Measurements from ENCODE around the gene THADA.
A peak's percentile ranks its signal among the peaks of the same experiment; 100 is the strongest.

Gene THADA

DNA sequence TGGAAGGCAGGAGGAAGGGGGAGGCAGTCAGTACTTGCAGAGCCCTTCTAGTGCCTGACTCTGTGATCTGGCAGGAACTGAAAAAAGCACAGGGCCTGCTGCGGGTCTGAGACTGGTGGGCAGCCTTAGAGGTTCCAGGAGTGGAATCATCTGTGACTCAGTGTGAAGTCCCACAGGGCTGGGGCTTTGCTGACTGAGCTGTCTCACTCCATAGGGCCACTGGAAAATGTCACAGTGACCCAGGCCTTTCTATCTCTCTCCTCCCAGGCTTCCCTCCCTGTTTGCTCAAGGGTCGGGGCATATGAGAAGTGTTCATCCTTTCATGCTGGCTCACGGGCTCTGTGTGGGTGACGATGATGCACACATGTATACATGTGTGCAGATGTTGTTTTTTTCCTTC lies 322.3 kb downstream of the THADA start:
- DNase-seq (ENCODE audit: low read depth): no peak
- H3K4me3 ChIP-seq (ENCODE audit: control insufficient read depth, low read depth, low read length): no peak overlapping the region
- TF ChIP-seq, protein P1, sequence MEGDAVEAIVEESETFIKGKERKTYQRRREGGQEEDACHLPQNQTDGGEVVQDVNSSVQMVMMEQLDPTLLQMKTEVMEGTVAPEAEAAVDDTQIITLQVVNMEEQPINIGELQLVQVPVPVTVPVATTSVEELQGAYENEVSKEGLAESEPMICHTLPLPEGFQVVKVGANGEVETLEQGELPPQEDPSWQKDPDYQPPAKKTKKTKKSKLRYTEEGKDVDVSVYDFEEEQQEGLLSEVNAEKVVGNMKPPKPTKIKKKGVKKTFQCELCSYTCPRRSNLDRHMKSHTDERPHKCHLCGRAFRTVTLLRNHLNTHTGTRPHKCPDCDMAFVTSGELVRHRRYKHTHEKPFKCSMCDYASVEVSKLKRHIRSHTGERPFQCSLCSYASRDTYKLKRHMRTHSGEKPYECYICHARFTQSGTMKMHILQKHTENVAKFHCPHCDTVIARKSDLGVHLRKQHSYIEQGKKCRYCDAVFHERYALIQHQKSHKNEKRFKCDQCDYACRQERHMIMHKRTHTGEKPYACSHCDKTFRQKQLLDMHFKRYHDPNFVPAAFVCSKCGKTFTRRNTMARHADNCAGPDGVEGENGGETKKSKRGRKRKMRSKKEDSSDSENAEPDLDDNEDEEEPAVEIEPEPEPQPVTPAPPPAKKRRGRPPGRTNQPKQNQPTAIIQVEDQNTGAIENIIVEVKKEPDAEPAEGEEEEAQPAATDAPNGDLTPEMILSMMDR (IDR thresholded peaks at IDR 0.05; ENCODE audit: control insufficient read depth, insufficient read depth, low read depth, low read length, missing control alignments): no peak

DNA sequence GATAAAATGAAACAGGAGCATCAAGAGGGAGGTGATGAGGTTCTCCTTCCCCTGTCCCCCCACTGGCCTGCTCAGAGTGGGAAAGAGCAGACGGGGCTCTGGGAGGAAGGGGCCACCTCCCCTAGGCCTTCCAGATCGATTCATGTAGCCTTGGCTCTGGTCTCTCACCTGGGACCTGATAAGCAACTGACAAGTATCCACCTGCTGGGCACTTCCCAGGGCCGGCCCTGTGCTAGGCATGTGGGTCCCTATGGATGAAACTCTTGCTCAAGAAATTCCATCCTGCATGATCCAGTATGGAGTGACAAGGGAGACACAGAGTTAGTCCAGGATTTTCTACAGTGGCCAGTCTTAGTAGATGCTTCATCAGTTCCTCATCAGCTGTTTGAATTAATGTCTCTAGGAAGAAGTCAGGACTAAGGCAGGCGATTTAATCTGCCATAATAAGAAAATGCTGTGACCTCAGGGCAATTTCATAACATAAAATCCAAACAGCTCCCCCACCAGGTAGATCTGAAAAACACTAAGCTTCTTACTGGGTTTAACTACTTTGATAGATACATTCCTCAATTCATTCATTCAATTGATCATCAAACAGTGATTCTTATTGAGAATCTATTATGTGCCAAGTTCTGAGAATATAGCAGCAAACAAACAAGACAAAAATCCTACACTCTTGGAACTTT lies 324.8 kb downstream of the THADA start:
- DNase-seq (ENCODE audit: low read depth): no peak
- no peak overlapping the region for H3K4me3 ChIP-seq (ENCODE audit: control insufficient read depth, low read depth, low read length)
- TF ChIP-seq, protein P1 (IDR thresholded peaks at IDR 0.05; ENCODE audit: control insufficient read depth, insufficient read depth, low read depth, low read length, missing control alignments): no peak

DNA sequence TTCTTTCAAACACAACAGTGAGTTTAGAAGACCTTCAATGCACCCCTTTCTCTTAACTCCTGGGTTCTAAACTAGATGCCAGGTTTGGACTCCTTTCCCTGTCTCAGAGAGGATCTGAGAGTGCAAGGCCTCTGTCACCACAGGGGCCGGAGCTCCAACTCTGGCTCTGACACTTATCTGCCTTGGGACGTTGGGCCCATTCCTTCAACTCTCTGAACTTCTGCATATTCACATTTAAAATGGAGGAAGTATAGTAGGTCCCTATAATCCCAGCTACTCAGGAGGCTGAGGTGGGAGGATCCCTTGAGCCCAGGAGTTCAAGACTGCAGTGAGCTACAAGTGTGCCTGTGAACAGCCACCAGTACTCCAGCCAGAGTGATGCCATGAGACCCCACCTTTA lies 325.4 kb downstream of the THADA start:
- TF ChIP-seq, protein P1 (IDR thresholded peaks at IDR 0.05; ENCODE audit: control insufficient read depth, insufficient read depth, low read depth, low read length, missing control alignments): no peak
- no peak overlapping the region for H3K4me3 ChIP-seq (ENCODE audit: control insufficient read depth, low read depth, low read length)
- no peak for DNase-seq (ENCODE audit: low read depth)

DNA sequence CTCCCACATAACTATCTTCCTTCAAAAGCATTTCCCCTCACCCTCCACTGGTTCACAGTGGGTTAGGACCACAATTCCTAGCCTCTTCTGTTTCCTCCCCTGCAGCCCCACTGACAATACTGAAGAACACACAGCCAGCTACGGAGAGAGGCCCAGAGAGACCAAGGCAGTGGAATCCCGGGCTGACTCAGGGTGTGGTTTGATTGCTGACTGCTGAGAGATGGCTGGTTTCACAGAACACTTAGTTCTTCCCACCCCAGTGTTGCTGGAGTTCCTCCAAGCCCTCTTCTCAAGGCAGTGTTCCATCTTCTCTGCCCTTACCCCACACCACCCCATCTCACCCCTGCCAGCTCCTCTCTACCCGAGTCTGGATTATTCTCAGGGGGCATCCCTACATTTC lies 326.1 kb downstream of the THADA start:
- no peak overlapping the region for H3K4me3 ChIP-seq (ENCODE audit: control insufficient read depth, low read depth, low read length)
- peak; percentile 46 for DNase-seq (ENCODE audit: low read depth)
- TF ChIP-seq, protein P1 (IDR thresholded peaks at IDR 0.05; ENCODE audit: control insufficient read depth, insufficient read depth, low read depth, low read length, missing control alignments): no peak

DNA sequence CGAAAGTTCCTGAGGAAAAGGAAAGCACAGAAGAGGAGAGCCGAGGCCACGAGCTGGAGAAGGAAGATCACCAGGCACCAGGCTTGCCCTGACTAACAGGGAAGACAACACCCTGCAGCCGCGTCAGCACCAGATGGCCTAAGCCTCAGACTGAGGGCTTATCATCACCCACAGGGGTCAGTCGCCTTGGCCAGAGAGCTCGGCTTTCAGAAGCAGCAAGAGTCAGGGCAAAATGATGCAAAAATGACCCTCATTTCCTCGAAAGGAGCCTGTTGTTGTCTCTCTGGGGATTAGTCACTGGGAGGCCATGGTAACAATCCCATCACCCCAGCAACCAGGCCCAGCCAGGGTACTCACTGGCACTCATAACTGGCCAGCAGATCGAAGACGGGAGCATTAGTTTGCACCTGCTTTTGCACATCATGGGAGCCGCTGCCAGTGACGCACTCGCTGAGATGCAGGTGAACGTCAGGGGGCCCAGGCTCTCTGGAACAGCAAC lies 326.7 kb downstream of the THADA start:
- TF ChIP-seq, protein P1 (IDR thresholded peaks at IDR 0.05; ENCODE audit: control insufficient read depth, insufficient read depth, low read depth, low read length, missing control alignments): peak; percentile 39
- peak; percentile 89 for DNase-seq (ENCODE audit: low read depth)
- H3K4me3 ChIP-seq (ENCODE audit: control insufficient read depth, low read depth, low read length): no peak overlapping the region

DNA sequence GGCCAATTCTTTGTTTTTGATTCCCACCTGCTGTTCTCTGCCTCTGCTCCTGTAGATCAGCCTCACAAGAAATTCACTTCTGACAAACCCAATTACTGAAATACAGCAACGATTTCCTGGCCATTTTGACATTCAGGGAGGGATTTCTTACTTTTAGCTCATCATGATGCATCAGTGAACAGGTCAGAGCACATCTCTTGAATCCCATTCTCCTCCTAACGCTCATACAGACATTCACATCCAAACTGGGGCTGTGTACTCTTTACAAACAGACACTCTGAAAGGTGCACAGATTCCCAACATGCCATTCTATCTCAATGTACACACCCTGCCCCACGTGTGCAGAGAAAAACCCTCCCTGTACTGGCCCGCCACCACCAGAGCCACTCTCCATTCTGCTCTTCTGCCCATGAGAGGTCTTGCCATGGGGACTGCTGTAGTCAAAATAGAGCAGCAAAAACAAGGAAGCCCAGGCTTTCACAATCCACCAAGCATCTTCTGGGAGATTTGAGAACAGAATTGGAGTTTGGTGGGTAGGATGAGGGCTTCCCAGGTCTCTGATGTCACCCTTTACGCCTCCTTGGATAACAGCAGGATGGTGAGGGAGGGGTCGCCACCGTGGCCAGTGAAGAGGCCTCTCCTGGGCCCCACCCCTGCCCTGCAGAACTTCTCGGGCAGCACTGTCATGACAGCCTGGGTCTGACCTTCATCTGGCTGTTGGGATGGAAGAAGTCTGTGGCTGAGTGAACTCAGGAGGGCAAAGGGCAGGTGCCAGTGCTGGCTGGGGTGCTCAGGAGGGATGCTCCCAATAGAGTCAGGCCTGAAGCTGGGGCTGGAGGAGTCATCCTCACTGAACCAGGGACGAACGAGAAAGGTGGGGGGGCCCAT lies 327.5 kb downstream of the THADA start:
- no peak for DNase-seq (ENCODE audit: low read depth)
- H3K4me3 ChIP-seq (ENCODE audit: control insufficient read depth, low read depth, low read length): no peak overlapping the region
- TF ChIP-seq, protein P1 (IDR thresholded peaks at IDR 0.05; ENCODE audit: control insufficient read depth, insufficient read depth, low read depth, low read length, missing control alignments): no peak

Data from AG09309 (cell line).